RWPE1 (cell line): Measurements from ENCODE around the gene CTNNA3.

Source experiments
- CTCF ChIA-PET: fragments of 350-600 bp; sonication (Branson Sonifier 250); formaldehyde crosslinking; extraction: SDS; loops from one replicate; lab custom pipeline; 2021; lab: Yijun Ruan, JAX
- POLR2A ChIA-PET: fragments of 400-600 bp; formaldehyde crosslinking; extraction: SDS; loops from one replicate; lab custom pipeline; 2020; ENCODE audit warnings: antibody characterized with exemption; ENCODE audit not compliant: low non-redundant PET; lab: Yijun Ruan, JAX
- DNase-seq: peaks from one replicate; pipeline ENCODE4 v3.0.0; 2012; ENCODE audit warnings: low spot score
- H3K27ac ChIP-seq: fragments of 450-650 bp; 2 replicates; pipeline ENCODE4 v1.5.1; 2017
- CTCF ChIP-seq: fragments of 450-650 bp; conservative IDR thresholded peaks from 2 replicates; pipeline ENCODE4 v1.5.1; 2017; ENCODE audit warnings: low read depth, mild to moderate bottlenecking

CTNNA3 gene

GRCh38 chr10:66819691-66820090 lies 876.3 kb downstream of the CTNNA3 start:
- ChIA-PET POLR2A (no interaction called here), CTCF (interaction anchor here (0.7 kb wide), 2 partner anchors 44 to 975 kb away, joined by 4 to 5 read pairs; no protein-coding TSS in a partner anchor)
- no peak overlapping the region for H3K27ac ChIP-seq
- DNase-seq = no peak
- TF ChIP-seq CTCF = no peak

GRCh38 chr10:66813122-66813521 lies 882.9 kb downstream of the CTNNA3 start:
- POLR2A ChIA-PET = no interaction called here
- DNase-seq = no peak
- CTCF ChIA-PET = interaction anchor here (0.7 kb wide), 1 partner anchor 17 kb away, joined by 5 read pairs; no protein-coding TSS in a partner anchor
- no peak for TF ChIP-seq CTCF
- H3K27ac ChIP-seq = no peak overlapping the region

GRCh38 chr10:66811211-66811610 lies 884.8 kb downstream of the CTNNA3 start:
- ChIA-PET CTCF (no interaction called here), POLR2A (no interaction called here)
- TF ChIP-seq CTCF = no peak
- H3K27ac ChIP-seq = no peak overlapping the region
- DNase-seq = no peak

- no peak overlapping the region for H3K27ac ChIP-seq
- ChIA-PET CTCF (no interaction called here), POLR2A (no interaction called here)
- no peak for DNase-seq
- no peak for TF ChIP-seq CTCF
Measured at GRCh38 chr10:66809402-66809801, 886.6 kb downstream of the CTNNA3 start.

GRCh38 chr10:66805612-66806011 lies 890.4 kb downstream of the CTNNA3 start:
- ChIA-PET CTCF (interaction anchor here (0.5 to 0.6 kb wide), 2 partner anchors 625 to 1149 kb away, joined by 3 read pairs; no protein-coding TSS in a partner anchor), POLR2A (no interaction called here)
- no peak overlapping the region for H3K27ac ChIP-seq
- DNase-seq = no peak
- no peak for TF ChIP-seq CTCF

- CTCF ChIA-PET = interaction anchor here (0.5 kb wide), 1 partner anchor 1149 kb away, joined by 3 read pairs; no protein-coding TSS in a partner anchor
- POLR2A ChIA-PET = no interaction called here
Measured at GRCh38 chr10:66804962-66805361, 891.0 kb downstream of the CTNNA3 start.

More at GRCh38 chr10:66804962-66805361, 891.0 kb downstream of the CTNNA3 start:
- DNase-seq = no peak
- no peak overlapping the region for H3K27ac ChIP-seq
- TF ChIP-seq CTCF = no peak
